Mesothelial cell of epicardium (in vitro differentiated cells): Measurements from ENCODE around the gene EEF2KMT. TPM values are rescaled to one million over a fixed set of nuclear protein-coding genes. Genes with fewer than 3 reads are reported as not detected.

Experiments
- DNase-seq, 2 experiments: peaks; one replicate each; pipeline ENCODE4 v3.0.0; 2021; ENCODE audit warnings: low spot score in 2 of 2; ENCODE audit not compliant: unreplicated experiment in 2 of 2
- H3K27ac Mint-ChIP-seq: 2 replicates; pipeline ENCODE4 v1.8.0; 2021; ENCODE audit warnings: mixed read lengths
- H3K27me3 Mint-ChIP-seq: 2 replicates; pipeline ENCODE4 v1.8.0; 2021; ENCODE audit warnings: low read depth, mixed read lengths
- H3K36me3 Mint-ChIP-seq: 2 replicates; pipeline ENCODE4 v1.8.0; 2021; ENCODE audit warnings: mixed read lengths
- H3K4me1 Mint-ChIP-seq: 2 replicates; pipeline ENCODE4 v1.8.0; 2021; ENCODE audit warnings: mixed read lengths
- H3K4me3 Mint-ChIP-seq: 2 replicates; pipeline ENCODE4 v1.8.0; 2021; ENCODE audit warnings: mild to moderate bottlenecking, moderate library complexity, mixed read lengths
- H3K9me3 Mint-ChIP-seq: 2 replicates; pipeline ENCODE4 v1.8.0; 2021; ENCODE audit warnings: mixed read lengths
- total RNA-seq: library from RNA; stranded (reverse); gene quantifications from 3 replicates; pipeline ENCODE4 v1.2.1, GENCODE V29; 2021
- TF ChIP-seq, protein P1 (sequence below): fragments of 200-600 bp; sonication (generic); IDR thresholded peaks from one replicate; pipeline ENCODE4 v1.5.0; 2021; ENCODE audit warnings: antibody characterized with exemption; ENCODE audit not compliant: unreplicated experiment

EEF2KMT gene
- total RNA-seq, 1 donor from 2014 or later: 10.7 TPM

GRCh38 chr16:5062051-5062450, 35.5 kb downstream of the EEF2KMT start:
- no peaks in the 10 kb centered on the region for H3K4me1 Mint-ChIP-seq
- TF ChIP-seq, protein P1, sequence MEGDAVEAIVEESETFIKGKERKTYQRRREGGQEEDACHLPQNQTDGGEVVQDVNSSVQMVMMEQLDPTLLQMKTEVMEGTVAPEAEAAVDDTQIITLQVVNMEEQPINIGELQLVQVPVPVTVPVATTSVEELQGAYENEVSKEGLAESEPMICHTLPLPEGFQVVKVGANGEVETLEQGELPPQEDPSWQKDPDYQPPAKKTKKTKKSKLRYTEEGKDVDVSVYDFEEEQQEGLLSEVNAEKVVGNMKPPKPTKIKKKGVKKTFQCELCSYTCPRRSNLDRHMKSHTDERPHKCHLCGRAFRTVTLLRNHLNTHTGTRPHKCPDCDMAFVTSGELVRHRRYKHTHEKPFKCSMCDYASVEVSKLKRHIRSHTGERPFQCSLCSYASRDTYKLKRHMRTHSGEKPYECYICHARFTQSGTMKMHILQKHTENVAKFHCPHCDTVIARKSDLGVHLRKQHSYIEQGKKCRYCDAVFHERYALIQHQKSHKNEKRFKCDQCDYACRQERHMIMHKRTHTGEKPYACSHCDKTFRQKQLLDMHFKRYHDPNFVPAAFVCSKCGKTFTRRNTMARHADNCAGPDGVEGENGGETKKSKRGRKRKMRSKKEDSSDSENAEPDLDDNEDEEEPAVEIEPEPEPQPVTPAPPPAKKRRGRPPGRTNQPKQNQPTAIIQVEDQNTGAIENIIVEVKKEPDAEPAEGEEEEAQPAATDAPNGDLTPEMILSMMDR: no peak

DNA sequence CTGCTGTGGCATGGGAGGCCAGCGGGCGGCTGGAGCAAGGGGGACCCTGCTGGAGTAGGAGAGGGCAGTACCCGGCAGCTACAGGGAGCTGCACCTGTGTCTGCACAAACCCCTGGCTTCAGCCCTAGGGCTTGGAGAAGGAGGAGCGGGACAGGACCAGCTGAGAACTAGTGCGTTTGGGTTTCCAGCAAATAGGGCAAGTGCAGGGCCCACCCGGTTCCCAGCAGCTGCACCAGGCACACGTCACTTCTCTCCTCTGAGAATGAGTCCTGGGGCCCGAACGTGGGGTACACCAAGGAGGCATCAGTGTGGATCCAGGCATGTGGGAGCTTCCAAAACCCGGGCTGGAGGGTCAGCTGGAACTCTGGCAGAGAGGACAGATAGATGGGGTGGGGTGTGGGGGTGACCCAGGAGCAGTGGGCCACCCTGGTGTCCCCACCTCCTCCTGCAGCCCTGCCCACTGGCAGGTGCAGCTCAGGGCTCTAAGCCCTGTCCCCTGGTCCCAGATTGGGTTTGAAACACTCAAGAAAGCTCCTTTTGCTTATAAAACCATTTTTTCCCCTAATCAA, 37.4 kb downstream of the EEF2KMT start:
- Mint-ChIP-seq H3K9me3 (no peaks in the 10 kb centered on the region), H3K4me3 (no peak overlapping the region), H3K4me1 (no peaks in the 10 kb centered on the region), H3K27ac (no peak overlapping the region), H3K36me3 (no peaks in the 10 kb centered on the region), H3K27me3 (peaks cover 28% of the 10 kb centered on the region)
- TF ChIP-seq, protein P1: no peak
- DNase-seq: no peak

More at GRCh38 chr16:5062051-5062450, 35.5 kb downstream of the EEF2KMT start:
- Mint-ChIP-seq H3K9me3 (no peaks in the 10 kb centered on the region), H3K36me3 (no peaks in the 10 kb centered on the region), H3K4me3 (no peak overlapping the region), H3K27me3 (peaks cover 35% of the 10 kb centered on the region), H3K27ac (no peak overlapping the region)
- no peak for DNase-seq

DNA sequence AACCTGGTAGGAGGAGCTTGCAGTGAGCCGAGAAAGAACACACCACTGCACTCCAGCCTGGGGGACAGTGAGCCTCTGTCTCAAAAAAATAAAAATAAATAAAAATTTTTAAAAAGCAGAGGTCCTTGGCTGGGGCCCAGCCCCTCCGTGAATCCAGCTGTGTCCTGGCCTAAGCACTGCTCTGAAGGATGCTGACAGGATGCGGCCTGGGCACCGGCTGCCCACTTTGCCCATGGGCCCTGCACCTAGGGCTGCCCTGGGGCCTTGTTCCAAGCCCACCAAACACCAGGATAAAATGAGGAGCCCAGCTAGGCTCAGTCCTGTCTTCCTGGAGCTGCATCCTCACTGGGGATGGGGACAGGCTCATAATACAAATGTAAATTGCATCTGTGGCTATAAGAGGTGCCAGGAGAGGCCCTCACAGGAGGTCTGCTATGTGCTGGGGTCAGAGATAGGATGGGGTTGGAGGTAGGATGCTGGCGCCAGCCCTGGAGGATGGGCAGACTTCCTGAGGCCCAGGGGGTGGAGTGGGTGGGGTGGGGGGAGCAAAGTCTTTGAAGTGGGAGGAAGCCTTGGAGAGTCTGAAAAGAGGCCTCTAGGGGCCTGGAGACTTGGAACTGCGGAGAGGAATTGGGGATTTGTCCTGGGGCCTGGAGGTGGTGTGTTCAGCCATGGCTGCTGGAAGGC, 38.1 kb downstream of the EEF2KMT start:
- TF ChIP-seq, protein P1: no peak
- no peaks in the 10 kb centered on the region for H3K4me1 Mint-ChIP-seq
- H3K4me3 Mint-ChIP-seq: no peak overlapping the region
- no peak for DNase-seq
- peaks cover 27% of the 10 kb centered on the region for H3K27me3 Mint-ChIP-seq
- no peaks in the 10 kb centered on the region for H3K36me3 Mint-ChIP-seq
- H3K9me3 Mint-ChIP-seq: no peaks in the 10 kb centered on the region
- H3K27ac Mint-ChIP-seq: no peak overlapping the region

- H3K27ac Mint-ChIP-seq: no peak overlapping the region
- no peak for DNase-seq
- peaks cover 21% of the 10 kb centered on the region for H3K27me3 Mint-ChIP-seq
Measured at GRCh38 chr16:5058476-5058875, 39.1 kb downstream of the EEF2KMT start.

DNA sequence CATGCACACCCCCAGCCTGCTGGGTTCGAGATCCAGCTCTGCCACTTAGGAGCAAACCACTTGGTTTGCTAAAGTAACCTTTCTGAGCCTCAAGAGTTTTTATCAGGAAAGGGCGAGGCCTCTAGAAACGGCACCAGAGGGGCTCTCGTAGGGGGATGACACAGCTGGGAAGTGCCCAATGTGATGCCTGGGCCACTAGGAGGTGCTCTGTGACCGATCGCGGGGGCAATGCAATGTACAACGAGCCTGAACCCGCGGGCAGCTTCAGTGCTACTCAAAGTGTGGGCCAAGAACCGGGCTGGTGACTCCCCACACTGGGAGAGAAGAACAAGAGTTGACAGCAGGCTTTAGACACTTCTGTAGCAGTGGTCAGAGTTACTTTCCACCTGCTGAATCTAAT, 41.2 kb downstream of the EEF2KMT start:
- no peak for DNase-seq
- H3K27ac Mint-ChIP-seq: no peak overlapping the region

More at GRCh38 chr16:5058476-5058875, 39.1 kb downstream of the EEF2KMT start:
- Mint-ChIP-seq H3K4me3 (no peak overlapping the region), H3K36me3 (no peaks in the 10 kb centered on the region), H3K9me3 (no peaks in the 10 kb centered on the region), H3K4me1 (no peaks in the 10 kb centered on the region)
- TF ChIP-seq, protein P1: no peak

More for the DNA sequence above, 41.2 kb downstream of the EEF2KMT start:
- Mint-ChIP-seq H3K4me1 (no peaks in the 10 kb centered on the region), H3K4me3 (no peak overlapping the region), H3K9me3 (no peaks in the 10 kb centered on the region), H3K27me3 (peaks cover 6% of the 10 kb centered on the region), H3K36me3 (no peaks in the 10 kb centered on the region)
- TF ChIP-seq, protein P1: no peak
